HG02759 (cell line): Measurements from ENCODE around the gene OR1I1.
"Not testable (repeated sequence)": the region's sequence is repeated elsewhere in the genome, so short reads cannot be mapped to it uniquely, and the experiment has no call there.

ENCODE experiments used
- ATAC-seq: cut with Tn5 transposase; IDR thresholded peaks from one replicate; pipeline ENCODE4 v1.9.1; 2021; ENCODE audit warnings: mild to moderate bottlenecking, moderate library complexity; ENCODE audit not compliant: unreplicated experiment

The OR1I1 gene, protein sequence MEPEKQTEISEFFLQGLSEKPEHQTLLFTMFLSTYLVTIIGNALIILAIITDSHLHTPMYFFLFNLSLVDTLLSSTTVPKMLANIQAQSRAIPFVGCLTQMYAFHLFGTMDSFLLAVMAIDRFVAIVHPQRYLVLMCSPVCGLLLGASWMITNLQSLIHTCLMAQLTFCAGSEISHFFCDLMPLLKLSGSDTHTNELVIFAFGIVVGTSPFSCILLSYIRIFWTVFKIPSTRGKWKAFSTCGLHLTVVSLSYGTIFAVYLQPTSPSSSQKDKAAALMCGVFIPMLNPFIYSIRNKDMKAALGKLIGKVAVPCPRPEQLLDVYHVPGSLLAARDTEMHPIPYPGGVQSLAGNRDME

GRCh38 chr19:15081911-15082310, at the start of gene OR1I1:
Gene OR1I1 (plus strand): TSS chr19:15082211. CDS start chr19:15087066, 4,855 bp downstream.
- no peak for ATAC-seq

- no peak for ATAC-seq
These were observed 46.2 kb upstream of the OR1I1 start for GRCh38 chr19:15035795-15036311.

GRCh38 chr19:15037586-15037985, 44.4 kb upstream of the OR1I1 start:
- no peak for ATAC-seq

DNA sequence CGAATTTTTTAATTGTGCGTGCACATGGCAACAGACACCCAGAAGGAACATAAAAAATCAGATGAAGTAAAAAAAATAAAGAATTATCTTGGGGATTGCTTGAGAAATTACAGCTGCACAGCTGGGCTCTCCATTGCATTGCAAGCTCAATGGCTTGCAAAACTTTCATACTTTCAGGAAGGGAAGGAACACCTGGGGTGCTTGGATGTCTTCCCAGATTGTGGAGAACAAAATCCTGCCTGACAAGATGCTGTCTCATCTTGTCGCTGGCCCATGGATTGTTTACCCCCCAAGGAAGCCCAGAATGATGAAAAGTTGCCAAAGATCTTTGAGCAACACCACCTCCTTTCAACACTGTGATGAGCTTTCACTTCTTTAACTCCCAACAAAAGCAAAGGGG, 43.7 kb upstream of the OR1I1 start:
- ATAC-seq = no peak

GRCh38 chr19:15042003-15042402, 40.0 kb upstream of the OR1I1 start:
- no peak for ATAC-seq

DNA sequence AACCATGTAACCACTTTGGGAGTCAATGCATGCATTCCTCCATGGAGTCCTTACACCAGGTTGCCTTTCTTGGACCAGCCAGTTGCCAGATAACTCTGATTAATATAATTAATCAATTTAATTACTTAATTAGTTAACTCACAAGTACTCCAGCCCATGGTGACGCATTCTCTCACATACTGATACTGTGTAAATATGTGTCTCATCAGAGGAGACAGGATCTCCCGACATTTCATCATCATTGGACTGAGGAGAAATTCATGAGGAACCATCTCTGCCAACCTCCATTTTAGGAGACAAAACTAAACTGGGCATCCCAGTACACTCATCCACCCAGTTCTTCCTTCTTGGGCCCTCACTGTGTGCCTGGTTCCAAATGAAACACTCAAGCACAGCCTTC, 39.2 kb upstream of the OR1I1 start:
- ATAC-seq = no peak

DNA sequence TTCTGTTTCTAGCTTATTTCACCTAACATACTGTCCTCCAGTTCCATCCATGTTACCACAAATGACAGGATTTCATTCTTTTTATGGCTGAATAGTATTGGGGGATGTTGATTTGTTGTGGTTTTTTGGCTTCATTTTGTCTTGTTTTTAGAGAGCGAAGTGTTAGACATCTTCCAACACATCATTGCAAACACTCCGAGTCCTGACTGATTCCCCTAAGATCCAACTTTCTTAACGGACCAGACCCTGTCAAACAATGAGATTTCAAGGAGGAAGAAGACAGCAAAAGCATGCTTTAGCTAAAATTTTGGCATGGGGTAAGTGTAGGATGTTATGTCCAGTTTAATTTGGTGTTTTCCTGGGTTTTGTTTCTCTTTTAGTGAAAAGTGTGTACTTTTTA, 36.5 kb upstream of the OR1I1 start:
- ATAC-seq = no peak

DNA sequence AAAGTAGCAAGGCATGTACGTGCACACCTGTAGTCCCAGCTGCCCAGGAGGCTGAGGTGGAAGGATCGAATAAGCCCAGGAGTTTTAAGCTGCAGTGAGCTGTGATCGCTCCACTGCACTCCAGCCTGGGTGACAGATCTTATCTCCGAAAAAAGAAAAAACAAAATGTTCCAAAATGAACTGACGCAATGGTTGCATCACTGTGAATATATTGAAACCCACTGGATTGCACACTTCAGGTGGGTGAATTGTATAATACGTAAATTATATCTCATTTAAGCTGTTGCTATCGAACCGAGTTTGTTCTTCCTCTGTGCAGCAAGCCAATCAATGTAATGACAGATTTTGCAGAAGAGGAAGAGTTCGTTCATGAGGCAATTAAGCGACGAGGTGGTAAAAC, 34.3 kb upstream of the OR1I1 start:
- no peak for ATAC-seq

DNA sequence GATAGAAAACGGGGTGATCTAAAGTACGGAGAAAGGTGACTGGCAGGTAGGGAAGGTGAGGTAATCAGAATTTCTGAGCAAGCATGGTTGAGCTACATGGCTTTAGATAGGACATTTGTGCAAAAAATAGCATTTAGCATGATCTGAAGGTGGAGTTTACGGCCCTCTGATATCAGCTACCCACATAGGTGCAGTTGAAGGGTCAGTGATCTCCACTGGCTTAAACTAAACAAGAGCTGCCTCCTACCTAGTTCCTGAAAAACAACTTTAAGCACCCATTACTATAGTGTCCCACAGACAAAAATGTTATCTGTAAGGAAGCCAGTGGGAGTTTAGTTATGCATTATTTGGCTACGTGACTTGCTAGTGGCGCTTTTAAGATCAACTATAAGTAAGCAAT, 33.9 kb upstream of the OR1I1 start:
- no peak for ATAC-seq

- ATAC-seq = no peak
These were observed 33.0 kb upstream of the OR1I1 start, which contains the start of gene CASP14 for GRCh38 chr19:15048885-15049541. Gene CASP14 (plus strand): TSS chr19:15049480. CDS start chr19:15052252, 2,772 bp downstream.

- ATAC-seq = no peak
These were observed 31.4 kb upstream of the OR1I1 start for GRCh38 chr19:15050639-15051038.

DNA sequence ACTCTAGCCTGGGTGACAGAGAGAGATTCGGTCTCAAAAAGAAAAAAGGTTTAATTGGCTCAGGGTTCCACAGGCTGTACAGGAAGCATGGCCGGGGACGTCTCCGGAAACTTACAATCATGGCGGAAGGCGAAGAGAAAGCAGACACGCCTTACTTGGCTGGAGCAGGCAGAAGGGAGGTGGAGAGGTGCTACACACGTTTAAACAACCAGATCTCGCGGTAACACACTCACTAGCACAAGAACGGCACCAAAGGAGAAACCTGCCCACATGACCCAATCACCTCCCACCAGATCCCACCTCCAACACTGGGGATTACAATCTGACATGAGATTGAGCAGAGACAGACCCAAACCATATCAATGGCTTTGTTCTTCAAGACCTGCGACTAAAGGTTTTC, 20.0 kb upstream of the OR1I1 start:
- ATAC-seq = no peak

DNA sequence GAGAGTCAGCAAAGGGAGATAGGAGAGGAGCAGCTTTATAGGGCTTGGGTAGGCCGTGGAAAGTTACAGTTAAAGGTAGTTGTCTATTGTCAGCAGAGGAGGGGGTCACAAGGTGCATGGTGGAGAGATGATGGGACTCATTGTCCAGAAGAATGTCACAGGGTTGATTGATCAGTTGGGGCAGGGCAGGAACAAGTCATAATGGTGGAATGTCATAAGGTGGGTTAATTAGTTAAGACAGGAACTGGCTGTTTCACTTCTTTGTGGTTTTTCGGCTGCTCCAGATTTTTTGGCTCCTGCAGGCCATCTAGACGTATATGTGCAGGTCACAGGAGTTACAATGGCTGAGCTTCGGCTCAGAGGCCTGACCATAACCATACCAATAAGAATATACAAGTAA, 11.6 kb upstream of the OR1I1 start:
- not testable (repeated sequence) for ATAC-seq

GRCh38 chr19:15072930-15073647, 8.9 kb upstream of the OR1I1 start:
- no peak for ATAC-seq

- no peak for ATAC-seq
These were observed 7.6 kb upstream of the OR1I1 start for GRCh38 chr19:15074371-15074770.

- no peak for ATAC-seq
These were observed 6.2 kb upstream of the OR1I1 start for GRCh38 chr19:15075806-15076205.

DNA sequence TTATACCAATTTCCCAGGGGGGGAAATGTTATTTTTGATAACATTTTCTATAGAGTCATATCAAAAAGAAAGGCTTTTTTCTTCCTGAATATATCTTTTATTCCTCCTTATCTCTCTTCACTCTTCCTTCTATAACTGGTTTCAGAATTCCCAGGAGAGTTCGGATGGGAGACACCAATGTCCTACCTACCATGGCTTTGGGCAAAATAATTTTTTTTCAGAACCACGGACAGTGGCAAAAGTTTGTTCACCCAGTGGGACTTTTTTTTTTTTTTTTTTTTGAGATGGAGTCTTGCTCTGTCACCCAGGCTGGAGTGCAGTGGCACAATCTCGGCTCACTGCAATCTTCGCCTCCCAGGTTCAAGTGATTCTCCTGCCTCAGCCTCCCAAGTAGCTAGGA, 2.0 kb upstream of the OR1I1 start:
- not testable (repeated sequence) for ATAC-seq

DNA sequence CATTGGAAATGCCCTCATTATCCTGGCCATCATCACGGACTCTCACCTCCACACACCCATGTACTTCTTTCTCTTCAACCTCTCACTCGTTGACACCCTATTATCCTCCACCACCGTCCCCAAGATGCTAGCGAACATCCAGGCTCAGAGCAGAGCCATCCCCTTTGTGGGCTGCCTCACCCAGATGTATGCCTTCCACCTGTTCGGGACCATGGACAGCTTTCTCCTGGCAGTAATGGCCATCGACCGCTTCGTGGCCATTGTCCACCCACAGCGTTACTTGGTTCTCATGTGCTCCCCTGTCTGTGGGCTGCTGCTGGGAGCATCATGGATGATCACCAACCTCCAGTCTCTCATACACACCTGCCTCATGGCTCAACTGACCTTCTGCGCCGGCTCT, 5.2 kb downstream of the OR1I1 start:
- ATAC-seq = no peak

DNA sequence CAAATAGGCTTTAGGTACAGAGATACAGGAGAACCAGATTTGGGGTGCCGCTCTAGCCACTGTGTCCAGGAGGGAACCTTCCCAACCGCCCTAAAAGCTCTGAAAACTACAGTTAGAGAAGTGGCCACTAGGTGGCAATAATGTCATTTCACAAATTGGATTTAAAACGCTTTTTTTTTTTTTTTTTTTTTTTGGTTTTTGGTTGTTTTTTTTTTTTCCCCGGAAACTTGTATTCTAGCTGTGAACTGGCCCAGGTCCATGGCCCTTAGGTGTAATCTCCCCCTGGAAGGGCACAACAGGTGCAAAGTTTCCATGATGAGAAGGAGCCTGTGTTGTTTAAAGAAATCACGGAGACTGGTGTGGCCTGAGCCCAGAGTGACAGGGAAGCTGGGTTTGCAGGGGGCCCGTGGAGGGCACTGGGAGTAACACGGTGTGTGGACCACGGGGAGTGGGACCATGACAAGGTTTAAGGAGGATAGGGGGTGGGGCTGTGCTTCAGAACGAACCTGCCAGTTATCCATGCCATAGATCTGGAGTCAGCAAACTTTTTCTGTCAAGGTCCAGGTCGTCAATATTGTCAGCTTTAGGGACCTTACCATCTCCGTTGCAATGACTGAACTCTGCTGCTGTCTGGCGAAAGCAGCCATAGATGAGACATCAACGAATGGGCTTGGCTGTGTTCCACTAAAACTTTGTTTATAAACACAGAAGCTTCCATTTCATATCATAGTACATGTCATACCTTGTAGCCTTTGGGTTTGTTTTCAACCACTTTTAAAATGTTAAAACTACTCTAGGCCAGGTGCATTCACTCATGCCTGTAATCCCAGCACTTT, 10.1 kb downstream of the OR1I1 start:
- no peak for ATAC-seq

DNA sequence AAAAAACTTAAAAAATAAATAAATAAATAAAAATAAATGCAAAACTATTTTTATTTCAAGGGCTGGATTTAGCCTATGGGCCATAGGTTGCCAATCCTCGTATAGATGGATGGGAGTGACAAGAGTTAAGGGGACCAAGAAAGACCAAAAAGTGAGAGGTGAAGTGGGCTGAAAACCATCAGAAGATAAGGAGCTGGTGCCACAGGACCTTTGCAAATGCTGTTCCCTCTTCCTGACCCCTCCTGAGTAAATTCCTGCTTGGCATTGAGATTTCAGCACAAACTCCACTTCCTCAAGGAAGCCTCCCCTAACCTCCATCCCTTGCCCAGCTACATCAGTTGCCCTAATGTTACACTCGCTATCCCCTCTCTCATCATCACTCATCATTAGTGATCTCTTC, 11.0 kb downstream of the OR1I1 start:
- no peak for ATAC-seq

GRCh38 chr19:15096223-15096622, 14.2 kb downstream of the OR1I1 start:
- ATAC-seq = no peak
